ENCODE measurements around the gene FRMPD1.
A peak's percentile ranks its signal among the peaks of the same experiment; 100 is the strongest.

Gene FRMPD1

GRCh38 chr9:37784616-37785483 is 134.1 kb downstream of the FRMPD1 start, which contains the start of gene EXOSC3:
Gene EXOSC3 (minus strand): TSS chr9:37785064. CDS start chr9:37785044, 20 bp downstream.
- FAIRE-seq, result peak; percentile 29

DNA sequence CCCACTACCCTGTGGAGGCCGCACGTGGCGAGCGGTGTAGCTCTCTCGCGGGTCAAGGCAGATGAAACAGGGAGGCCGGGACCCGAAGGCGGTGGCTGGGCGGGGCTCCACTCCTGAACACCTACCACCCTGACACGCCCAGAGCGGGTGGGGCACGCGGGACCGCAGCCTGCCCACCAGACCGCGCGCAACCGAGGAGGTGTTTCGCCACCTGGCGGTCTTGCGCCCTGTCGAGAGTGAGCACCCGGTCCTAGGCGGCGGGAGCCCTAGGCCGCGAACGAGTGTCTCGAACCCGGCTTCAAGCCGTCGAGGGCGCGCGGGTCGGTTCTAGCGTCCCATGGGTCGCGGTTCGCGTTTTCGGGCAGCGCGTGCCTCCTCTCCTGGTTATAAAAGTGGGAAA is 136.3 kb downstream of the FRMPD1 start:
- no peak for FAIRE-seq

DNA sequence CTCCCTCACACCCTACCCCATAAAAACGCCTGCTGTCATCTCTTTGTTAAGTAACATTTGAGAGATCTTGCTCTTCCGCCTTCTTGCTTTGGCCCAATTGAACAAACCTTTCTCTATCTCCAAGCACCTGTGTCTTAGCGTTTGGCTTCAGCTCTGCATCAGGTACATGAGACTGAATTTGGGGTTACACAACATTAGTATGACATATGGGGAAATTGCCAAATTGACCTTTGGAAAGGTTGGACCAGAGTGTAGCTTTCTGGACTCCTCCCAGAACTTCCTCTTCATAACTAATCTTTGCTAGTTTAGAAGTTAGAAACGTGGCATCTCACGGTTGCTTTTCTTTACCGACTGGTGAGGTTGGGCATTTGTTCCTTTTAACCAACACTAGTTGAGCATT is 137.6 kb downstream of the FRMPD1 start:
- FAIRE-seq, result no peak

DNA sequence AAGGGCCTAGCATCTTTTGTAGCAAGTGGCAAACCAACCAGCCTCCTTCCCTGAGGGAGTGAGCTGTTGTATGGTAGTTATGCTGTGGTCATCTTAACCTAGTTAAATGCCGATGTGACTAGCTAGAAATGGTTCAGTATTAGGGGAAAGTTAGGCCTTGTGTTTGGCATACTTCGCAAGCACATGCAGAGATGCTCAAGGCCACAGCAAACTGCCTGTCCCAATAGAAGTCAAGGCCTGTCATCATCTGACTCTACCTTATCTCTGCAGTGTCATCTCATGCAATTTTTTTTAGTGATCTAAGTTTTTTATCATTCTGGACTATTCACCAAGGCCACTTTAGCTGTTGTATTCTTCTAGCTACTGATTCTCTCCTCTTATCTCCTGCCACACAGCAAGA is 139.3 kb downstream of the FRMPD1 start:
- no peak for FAIRE-seq

DNA sequence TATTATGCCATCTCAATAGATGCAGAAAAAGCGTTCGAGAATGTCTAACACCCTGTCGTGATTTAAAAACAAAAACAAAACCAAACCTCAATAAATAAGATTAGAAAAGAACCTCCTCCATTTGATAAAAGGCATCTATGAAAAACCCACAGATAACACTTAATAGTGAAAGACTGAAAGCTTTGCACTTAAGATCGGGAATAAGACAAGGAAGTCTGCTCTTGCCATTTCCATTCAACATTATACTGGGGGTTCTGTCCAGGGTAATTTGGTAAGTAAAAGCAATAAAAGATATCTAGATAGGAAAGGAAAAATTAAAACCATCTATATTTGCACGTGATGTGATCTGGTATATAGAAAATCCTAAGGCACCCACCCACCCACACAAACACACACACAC is 141.4 kb downstream of the FRMPD1 start:
- FAIRE-seq, result no peak

DNA sequence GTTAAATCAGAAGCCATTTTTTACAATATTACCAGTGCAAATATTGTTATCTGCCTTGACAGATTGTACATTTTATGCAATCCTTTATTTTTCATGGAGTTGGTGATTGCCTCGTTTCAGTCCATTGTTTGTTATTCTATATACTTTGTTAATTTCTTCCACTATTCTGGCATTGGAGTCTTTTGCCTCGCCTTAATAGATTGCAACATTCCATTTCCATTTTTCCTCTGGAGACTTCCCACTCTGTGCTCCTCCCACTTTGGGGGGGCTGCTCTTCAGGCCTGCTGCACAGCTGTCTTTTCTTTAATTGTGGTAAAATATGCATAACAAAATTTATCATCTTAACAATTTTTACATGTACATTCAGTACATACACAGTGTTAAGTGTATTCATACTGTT is 145.5 kb downstream of the FRMPD1 start:
- no peak for FAIRE-seq
